HEK293 (cell line): ENCODE results near the gene PRSS33.
A peak's percentile ranks its signal among the peaks of the same experiment; 100 is the strongest.

Experiments used
- FEZF1 ChIP-seq: fragments of 450-650 bp; formaldehyde crosslinking; IDR thresholded peaks from 2 replicates; pipeline ENCODE4 v1.5.1; 2016; ENCODE audit warnings: missing biosample characterization, missing genetic modification characterization
- GLI2 ChIP-seq: fragments of 450-650 bp; formaldehyde crosslinking; IDR thresholded peaks from 2 replicates; pipeline ENCODE4; 2017; ENCODE audit warnings: missing biosample characterization, missing genetic modification characterization, low read depth, borderline replicate concordance
- GLI4 ChIP-seq: fragments of 450-650 bp; formaldehyde crosslinking; IDR thresholded peaks from 2 replicates; pipeline ENCODE4 v1.5.1; 2016; ENCODE audit warnings: missing biosample characterization, missing genetic modification characterization
- GLIS1 ChIP-seq: fragments of 450-650 bp; formaldehyde crosslinking; IDR thresholded peaks from 2 replicates; pipeline ENCODE4 v1.5.1; 2016; ENCODE audit warnings: missing biosample characterization, missing genetic modification characterization
- HOXA7 ChIP-seq: sonication (generic); formaldehyde crosslinking; IDR thresholded peaks from 2 replicates; pipeline ENCODE4 v1.8.1; 2022; ENCODE audit warnings: missing genetic modification reagents, borderline replicate concordance
- HOXD13 ChIP-seq: sonication (generic); formaldehyde crosslinking; IDR thresholded peaks from 2 replicates; pipeline ENCODE4 v1.8.0; 2022; ENCODE audit warnings: missing genetic modification reagents, borderline replicate concordance
- KLF7 ChIP-seq: fragments of 450-650 bp; formaldehyde crosslinking; IDR thresholded peaks from 2 replicates; pipeline ENCODE4 v1.5.1; 2016; ENCODE audit warnings: missing biosample characterization, missing genetic modification characterization, borderline replicate concordance
- MEIS1 ChIP-seq: sonication (generic); formaldehyde crosslinking; IDR thresholded peaks from 2 replicates; pipeline ENCODE4 v1.8.1; 2022; ENCODE audit warnings: missing genetic modification reagents, mild to moderate bottlenecking, borderline replicate concordance
- PRDM1 ChIP-seq: fragments of 450-650 bp; formaldehyde crosslinking; IDR thresholded peaks from 2 replicates; pipeline ENCODE4; 2016; ENCODE audit warnings: missing biosample characterization, missing genetic modification characterization
- SCRT1 ChIP-seq: fragments of 450-650 bp; formaldehyde crosslinking; IDR thresholded peaks from 2 replicates; pipeline ENCODE4 v1.5.1; 2016; ENCODE audit warnings: missing biosample characterization, missing genetic modification characterization, borderline replicate concordance
- WT1 ChIP-seq: fragments of 450-650 bp; formaldehyde crosslinking; IDR thresholded peaks from 2 replicates; pipeline ENCODE4 v1.5.1; 2016; ENCODE audit warnings: missing biosample characterization, missing genetic modification characterization
- ZBTB20 ChIP-seq: fragments of 450-650 bp; formaldehyde crosslinking; IDR thresholded peaks from 2 replicates; pipeline ENCODE4 v1.5.1; 2016; ENCODE audit warnings: missing biosample characterization, missing genetic modification characterization
- ZBTB48 ChIP-seq: fragments of 450-650 bp; formaldehyde crosslinking; IDR thresholded peaks from 2 replicates; pipeline ENCODE4 v1.5.1; 2016; ENCODE audit warnings: missing biosample characterization, missing genetic modification characterization
- ZFP69B ChIP-seq: fragments of 450-650 bp; formaldehyde crosslinking; IDR thresholded peaks from 2 replicates; pipeline ENCODE4 v1.5.1; 2016; ENCODE audit warnings: missing biosample characterization, missing genetic modification characterization
- ZIC2 ChIP-seq: fragments of 450-650 bp; formaldehyde crosslinking; IDR thresholded peaks from 2 replicates; pipeline ENCODE4 v1.5.1; 2016; ENCODE audit warnings: missing biosample characterization, missing genetic modification characterization
- ZNF174 ChIP-seq: fragments of 450-650 bp; formaldehyde crosslinking; IDR thresholded peaks from 2 replicates; pipeline ENCODE4 v1.5.0; 2017; ENCODE audit warnings: missing biosample characterization, mild to moderate bottlenecking, missing genetic modification characterization
- ZNF184 ChIP-seq: fragments of 450-650 bp; IDR thresholded peaks from 2 replicates; pipeline ENCODE4 v1.5.1; 2018; ENCODE audit warnings: missing biosample characterization, mild to moderate bottlenecking, missing genetic modification characterization
- ZNF202 ChIP-seq: fragments of 450-650 bp; formaldehyde crosslinking; IDR thresholded peaks from 2 replicates; pipeline ENCODE4 v1.5.1; 2016; ENCODE audit warnings: missing biosample characterization, missing genetic modification characterization, borderline replicate concordance
- ZNF223 ChIP-seq: fragments of 450-650 bp; formaldehyde crosslinking; IDR thresholded peaks from 2 replicates; pipeline ENCODE4 v1.5.1; 2016; ENCODE audit warnings: missing biosample characterization, missing genetic modification characterization
- ZNF248 ChIP-seq: fragments of 450-650 bp; formaldehyde crosslinking; IDR thresholded peaks from 2 replicates; pipeline ENCODE4 v1.5.1; 2017; ENCODE audit warnings: missing biosample characterization, missing genetic modification characterization
- ZNF394 ChIP-seq: fragments of 450-650 bp; formaldehyde crosslinking; IDR thresholded peaks from 2 replicates; pipeline ENCODE4 v1.5.1; 2016; ENCODE audit warnings: missing biosample characterization, missing genetic modification characterization, mild to moderate bottlenecking, moderate library complexity, borderline replicate concordance
- ZNF529 ChIP-seq: fragments of 450-650 bp; formaldehyde crosslinking; IDR thresholded peaks from 2 replicates; pipeline ENCODE4 v1.5.1; 2017; ENCODE audit warnings: missing genetic modification characterization, missing biosample characterization; ENCODE audit not compliant: insufficient replicate concordance
- ZNF792 ChIP-seq: fragments of 450-650 bp; formaldehyde crosslinking; IDR thresholded peaks from 2 replicates; pipeline ENCODE4 v1.5.1; 2016; ENCODE audit warnings: missing biosample characterization, missing genetic modification characterization
- ZNF830 ChIP-seq: fragments of 450-650 bp; IDR thresholded peaks from 2 replicates; pipeline ENCODE4 v1.5.0; 2018; ENCODE audit warnings: missing biosample characterization, missing genetic modification characterization, low read depth, mild to moderate bottlenecking, moderate library complexity
- ZSCAN23 ChIP-seq: fragments of 450-650 bp; formaldehyde crosslinking; IDR thresholded peaks from 2 replicates; pipeline ENCODE4 v1.5.1; 2016; ENCODE audit warnings: missing biosample characterization, missing genetic modification characterization
- TF ChIP-seq, protein P1 (sequence below): fragments of 450-650 bp; formaldehyde crosslinking; IDR thresholded peaks from 2 replicates; pipeline ENCODE4 v1.5.1; 2016; ENCODE audit warnings: missing biosample characterization, missing genetic modification characterization
- TF ChIP-seq, protein P2 (sequence below): fragments of 450-650 bp; formaldehyde crosslinking; IDR thresholded peaks from 2 replicates; pipeline ENCODE4 v1.5.1; 2016; ENCODE audit warnings: missing biosample characterization, missing genetic modification characterization
- TF ChIP-seq, protein P3 (sequence below): fragments of 450-650 bp; formaldehyde crosslinking; IDR thresholded peaks from 2 replicates; pipeline ENCODE4 v1.5.1; 2017; ENCODE audit warnings: missing biosample characterization, missing genetic modification characterization
- TF ChIP-seq, protein P4 (sequence below): fragments of 450-650 bp; formaldehyde crosslinking; IDR thresholded peaks from 2 replicates; pipeline ENCODE4 v1.5.1; 2016; ENCODE audit warnings: missing biosample characterization, missing genetic modification characterization
- TF ChIP-seq, protein P5 (sequence below): fragments of 450-650 bp; formaldehyde crosslinking; IDR thresholded peaks from 2 replicates; pipeline ENCODE4 v1.5.1; 2016; ENCODE audit warnings: missing biosample characterization, missing genetic modification characterization

The PRSS33 gene

DNA sequence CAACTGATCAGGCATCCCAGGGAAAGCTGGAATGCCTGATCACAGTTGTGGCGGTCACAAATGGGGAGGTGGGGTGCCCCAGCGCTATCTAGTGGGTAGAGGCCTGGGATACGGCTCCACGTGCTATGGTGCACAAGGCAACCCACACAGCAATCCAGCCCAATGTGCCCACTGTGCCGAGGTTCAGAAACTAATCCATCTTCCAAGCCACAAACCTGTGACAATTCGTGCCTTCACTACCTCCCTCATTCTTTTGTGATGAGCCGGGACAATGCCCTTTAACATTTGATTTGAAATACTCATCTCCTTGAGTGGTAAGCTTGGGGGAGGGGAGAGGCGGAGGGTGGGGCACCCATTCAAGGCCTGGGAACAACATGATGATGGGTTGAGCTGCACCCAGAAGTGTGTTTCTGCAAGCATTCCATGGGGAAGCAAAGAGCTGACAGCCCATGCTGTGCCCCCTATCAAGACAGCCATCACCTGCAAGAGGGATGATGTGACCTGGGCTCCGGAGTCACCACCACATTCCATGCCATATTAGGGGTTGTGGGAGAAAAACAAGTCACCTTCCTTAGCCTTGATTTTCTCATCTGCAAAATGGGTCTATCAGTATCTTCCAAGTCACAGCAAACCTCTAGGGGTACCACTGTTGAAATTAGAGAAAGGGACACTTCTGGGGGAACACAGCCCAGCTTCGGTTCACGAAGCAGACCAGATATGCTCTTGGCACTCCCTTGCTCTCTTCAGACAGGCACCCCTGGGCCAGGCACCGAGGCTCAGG lies 14.0 kb downstream of the PRSS33 start (continued):
- no peak for TF ChIP-seq ZNF529 (tag by site-specific recombination)
- TF ChIP-seq, protein P1, sequence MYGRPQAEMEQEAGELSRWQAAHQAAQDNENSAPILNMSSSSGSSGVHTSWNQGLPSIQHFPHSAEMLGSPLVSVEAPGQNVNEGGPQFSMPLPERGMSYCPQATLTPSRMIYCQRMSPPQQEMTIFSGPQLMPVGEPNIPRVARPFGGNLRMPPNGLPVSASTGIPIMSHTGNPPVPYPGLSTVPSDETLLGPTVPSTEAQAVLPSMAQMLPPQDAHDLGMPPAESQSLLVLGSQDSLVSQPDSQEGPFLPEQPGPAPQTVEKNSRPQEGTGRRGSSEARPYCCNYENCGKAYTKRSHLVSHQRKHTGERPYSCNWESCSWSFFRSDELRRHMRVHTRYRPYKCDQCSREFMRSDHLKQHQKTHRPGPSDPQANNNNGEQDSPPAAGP = no peak
- no peak for TF ChIP-seq GLIS1 (tag by site-specific recombination)
- TF ChIP-seq, protein P2, sequence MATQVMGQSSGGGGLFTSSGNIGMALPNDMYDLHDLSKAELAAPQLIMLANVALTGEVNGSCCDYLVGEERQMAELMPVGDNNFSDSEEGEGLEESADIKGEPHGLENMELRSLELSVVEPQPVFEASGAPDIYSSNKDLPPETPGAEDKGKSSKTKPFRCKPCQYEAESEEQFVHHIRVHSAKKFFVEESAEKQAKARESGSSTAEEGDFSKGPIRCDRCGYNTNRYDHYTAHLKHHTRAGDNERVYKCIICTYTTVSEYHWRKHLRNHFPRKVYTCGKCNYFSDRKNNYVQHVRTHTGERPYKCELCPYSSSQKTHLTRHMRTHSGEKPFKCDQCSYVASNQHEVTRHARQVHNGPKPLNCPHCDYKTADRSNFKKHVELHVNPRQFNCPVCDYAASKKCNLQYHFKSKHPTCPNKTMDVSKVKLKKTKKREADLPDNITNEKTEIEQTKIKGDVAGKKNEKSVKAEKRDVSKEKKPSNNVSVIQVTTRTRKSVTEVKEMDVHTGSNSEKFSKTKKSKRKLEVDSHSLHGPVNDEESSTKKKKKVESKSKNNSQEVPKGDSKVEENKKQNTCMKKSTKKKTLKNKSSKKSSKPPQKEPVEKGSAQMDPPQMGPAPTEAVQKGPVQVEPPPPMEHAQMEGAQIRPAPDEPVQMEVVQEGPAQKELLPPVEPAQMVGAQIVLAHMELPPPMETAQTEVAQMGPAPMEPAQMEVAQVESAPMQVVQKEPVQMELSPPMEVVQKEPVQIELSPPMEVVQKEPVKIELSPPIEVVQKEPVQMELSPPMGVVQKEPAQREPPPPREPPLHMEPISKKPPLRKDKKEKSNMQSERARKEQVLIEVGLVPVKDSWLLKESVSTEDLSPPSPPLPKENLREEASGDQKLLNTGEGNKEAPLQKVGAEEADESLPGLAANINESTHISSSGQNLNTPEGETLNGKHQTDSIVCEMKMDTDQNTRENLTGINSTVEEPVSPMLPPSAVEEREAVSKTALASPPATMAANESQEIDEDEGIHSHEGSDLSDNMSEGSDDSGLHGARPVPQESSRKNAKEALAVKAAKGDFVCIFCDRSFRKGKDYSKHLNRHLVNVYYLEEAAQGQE (tag by site-specific recombination) = no peak
- no peak for TF ChIP-seq ZNF174 (tag by site-specific recombination)
- TF ChIP-seq GLI2 = no peak
- no peak for TF ChIP-seq ZNF184 (tag by site-specific recombination)
- TF ChIP-seq, protein P3, sequence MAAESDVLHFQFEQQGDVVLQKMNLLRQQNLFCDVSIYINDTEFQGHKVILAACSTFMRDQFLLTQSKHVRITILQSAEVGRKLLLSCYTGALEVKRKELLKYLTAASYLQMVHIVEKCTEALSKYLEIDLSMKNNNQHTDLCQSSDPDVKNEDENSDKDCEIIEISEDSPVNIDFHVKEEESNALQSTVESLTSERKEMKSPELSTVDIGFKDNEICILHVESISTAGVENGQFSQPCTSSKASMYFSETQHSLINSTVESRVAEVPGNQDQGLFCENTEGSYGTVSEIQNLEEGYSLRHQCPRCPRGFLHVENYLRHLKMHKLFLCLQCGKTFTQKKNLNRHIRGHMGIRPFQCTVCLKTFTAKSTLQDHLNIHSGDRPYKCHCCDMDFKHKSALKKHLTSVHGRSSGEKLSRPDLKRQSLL = 0 out of 2 replicates have a peak, but pooled peaks have one; percentile 42
- no peak for TF ChIP-seq SCRT1
- no peak for TF ChIP-seq FEZF1 (tag by site-specific recombination)
- no peak for TF ChIP-seq HOXD13
- no peak for TF ChIP-seq ZIC2
- no peak for TF ChIP-seq ZNF394 (tag by site-specific recombination)
- no peak for TF ChIP-seq ZNF830
- TF ChIP-seq, protein P4, sequence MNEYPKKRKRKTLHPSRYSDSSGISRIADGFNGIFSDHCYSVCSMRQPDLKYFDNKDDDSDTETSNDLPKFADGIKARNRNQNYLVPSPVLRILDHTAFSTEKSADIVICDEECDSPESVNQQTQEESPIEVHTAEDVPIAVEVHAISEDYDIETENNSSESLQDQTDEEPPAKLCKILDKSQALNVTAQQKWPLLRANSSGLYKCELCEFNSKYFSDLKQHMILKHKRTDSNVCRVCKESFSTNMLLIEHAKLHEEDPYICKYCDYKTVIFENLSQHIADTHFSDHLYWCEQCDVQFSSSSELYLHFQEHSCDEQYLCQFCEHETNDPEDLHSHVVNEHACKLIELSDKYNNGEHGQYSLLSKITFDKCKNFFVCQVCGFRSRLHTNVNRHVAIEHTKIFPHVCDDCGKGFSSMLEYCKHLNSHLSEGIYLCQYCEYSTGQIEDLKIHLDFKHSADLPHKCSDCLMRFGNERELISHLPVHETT = peak; percentile 27; the same call in 1 of the 2 replicates
- TF ChIP-seq PRDM1 = no peak
- TF ChIP-seq GLI4 (tag by site-specific recombination) = 0 out of 2 replicates have a peak, but pooled peaks have one; percentile 19
- TF ChIP-seq ZBTB48 = no peak
- TF ChIP-seq ZNF248 (tag by site-specific recombination) = no peak
- TF ChIP-seq HOXA7 (CRISPR knock-in tag) = no peak
- no peak for TF ChIP-seq ZFP69B (tag by site-specific recombination)
- no peak for TF ChIP-seq ZNF792 (tag by site-specific recombination)
- TF ChIP-seq, protein P5, sequence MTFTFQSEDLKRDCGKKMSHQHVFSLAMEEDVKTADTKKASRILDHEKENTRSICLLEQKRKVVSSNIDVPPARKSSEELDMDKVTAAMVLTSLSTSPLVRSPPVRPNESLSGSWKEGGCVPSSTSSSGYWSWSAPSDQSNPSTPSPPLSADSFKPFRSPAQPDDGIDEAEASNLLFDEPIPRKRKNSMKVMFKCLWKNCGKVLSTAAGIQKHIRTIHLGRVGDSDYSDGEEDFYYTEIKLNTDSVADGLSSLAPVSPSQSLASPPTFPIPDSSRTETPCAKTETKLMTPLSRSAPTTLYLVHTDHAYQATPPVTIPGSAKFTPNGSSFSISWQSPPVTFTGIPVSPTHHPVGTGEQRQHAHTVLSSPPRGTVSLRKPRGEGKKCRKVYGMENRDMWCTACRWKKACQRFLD = no peak
- TF ChIP-seq ZNF223 = no peak
- no peak for TF ChIP-seq ZNF202 (tag by site-specific recombination)
- no peak for TF ChIP-seq WT1 (tag by site-specific recombination)
- no peak for TF ChIP-seq ZBTB20 (tag by site-specific recombination)
- TF ChIP-seq KLF7 = no peak
- TF ChIP-seq ZSCAN23 (tag by site-specific recombination) = 0 out of 2 replicates have a peak, but pooled peaks have one; percentile 22
- TF ChIP-seq MEIS1 (CRISPR knock-in tag) = no peak
